ENCODE results near the gene TMPRSS4. TPM values are rescaled to one million over a fixed set of nuclear protein-coding genes. Genes with fewer than 3 reads are reported as not detected.

TMPRSS4 gene
- total RNA-seq, 3 donors from 2014 or later (not counting 1 experiment from before 2014, with no cell fraction given): not detected

- Mint-ChIP-seq H3K27me3 (ENCODE audit: low read depth in 2 of 2) (peaks cover 8 to 20% of the 10 kb centered on the region in 2 donors), H3K4me3 (no peak overlapping the region), H3K4me1 (no peaks in the 10 kb centered on the region), H3K9me3 (no peaks in the 10 kb centered on the region), H3K36me3 (no peaks in the 10 kb centered on the region), H3K27ac (no peak overlapping the region)
- DNase-seq (no peak), ATAC-seq (no peak)
- no peaks in the 10 kb centered on the region for H3K27me3 ChIP-seq (ENCODE audit: control insufficient read depth, insufficient read depth, low read length)
- H3K4me1 ChIP-seq (ENCODE audit: control insufficient read depth, insufficient read depth, low read length): peaks cover 7% of the 10 kb centered on the region
- no peak overlapping the region for H3K27ac ChIP-seq (ENCODE audit: low read length)
- TF ChIP-seq CTCF (IDR thresholded peaks at IDR 0.05): no peak
- H3K36me3 ChIP-seq (ENCODE audit: control insufficient read depth, insufficient read depth, low read length): no peaks in the 10 kb centered on the region
- 90% methylated on average over 9 of the region's 9 CpGs for WGBS (ENCODE audit: insufficient coverage)
- intact Hi-C loops (cut with micrococcal nuclease): loop anchor here (5.0 to 10.0 kb wide), 3 partner anchors 328 to 743 kb away; no protein-coding TSS in a partner anchor
- H3K9me3 ChIP-seq (ENCODE audit: control insufficient read depth, insufficient read depth, low read length): no peaks in the 10 kb centered on the region
- no peak overlapping the region for H3K4me3 ChIP-seq (ENCODE audit: low read length)
These were observed 93.4 kb downstream of the TMPRSS4 start for GRCh38 chr11:118170231-118170630.

- no peak for ATAC-seq
- Histone ChIP-seq H3K9me3 (ENCODE audit: control insufficient read depth, insufficient read depth, low read length) (no peaks in the 10 kb centered on the region), H3K4me1 (ENCODE audit: control insufficient read depth, insufficient read depth, low read length) (peaks cover 7% of the 10 kb centered on the region), H3K36me3 (ENCODE audit: control insufficient read depth, insufficient read depth, low read length) (no peaks in the 10 kb centered on the region), H3K27ac (ENCODE audit: low read length) (no peak overlapping the region), H3K27me3 (ENCODE audit: control insufficient read depth, insufficient read depth, low read length) (no peaks in the 10 kb centered on the region), H3K4me3 (ENCODE audit: low read length) (no peak overlapping the region)
- DNase-seq: no peak
- H3K27ac Mint-ChIP-seq: no peak overlapping the region
- intact Hi-C loops (cut with micrococcal nuclease): loop anchor here (1.0 to 10.0 kb wide), 4 partner anchors 26 to 744 kb away; no protein-coding TSS in a partner anchor
- no peak for TF ChIP-seq CTCF (IDR thresholded peaks at IDR 0.05)
- no peaks in the 10 kb centered on the region for H3K9me3 Mint-ChIP-seq
- H3K4me3 Mint-ChIP-seq: no peak overlapping the region
- WGBS (ENCODE audit: insufficient coverage): 82% methylated on average over 8 of the region's 8 CpGs
- no peaks in the 10 kb centered on the region for H3K36me3 Mint-ChIP-seq
- peaks cover 14 to 20% of the 10 kb centered on the region in 2 donors for H3K27me3 Mint-ChIP-seq (ENCODE audit: low read depth in 2 of 2)
- no peaks in the 10 kb centered on the region for H3K4me1 Mint-ChIP-seq
These were observed 94.0 kb downstream of the TMPRSS4 start for GRCh38 chr11:118170882-118171268.

Other genes with a start within 250 kb of the TMPRSS4 start
- gene FXYD6, start 200.4 kb upstream of the TMPRSS4 start, total RNA-seq: under 1 TPM in 2 of 3 donors, not detected in 1; 0.20 to 0.90 TPM
- gene TMPRSS13, start 147.7 kb upstream of the TMPRSS4 start, total RNA-seq: 1 to 10 TPM; 1.6 to 1.8 (median 1.8) TPM
- 100 to 1,000 TPM; 263 to 286 (median 268) TPM for gene IL10RA, start 90.7 kb upstream of the TMPRSS4 start, total RNA-seq
- under 1 TPM; 0.30 to 0.68 (median 0.33) TPM for gene SMIM35, start 9.9 kb downstream of the TMPRSS4 start, total RNA-seq
- gene SCN4B, start 75.7 kb downstream of the TMPRSS4 start, total RNA-seq: under 1 TPM in 1 of 3 donors, not detected in 2; 0.33 TPM
- gene SCN2B, start 99.6 kb downstream of the TMPRSS4 start, total RNA-seq: not detected
- 10 to 100 TPM in 2 of 3 donors, 1 to 10 TPM in 1; 7.1 to 27.8 (median 12.8) TPM for gene JAML, start 147.9 kb downstream of the TMPRSS4 start, total RNA-seq
- gene MPZL3, start 175.3 kb downstream of the TMPRSS4 start, total RNA-seq: 1 to 10 TPM; 6.3 to 7.5 (median 6.7) TPM
- gene MPZL2, start 187.2 kb downstream of the TMPRSS4 start, total RNA-seq: under 1 TPM in 2 of 3 donors, not detected in 1; 0.49 to 0.58 TPM
- 100 to 1,000 TPM in 2 of 3 donors, 10 to 100 TPM in 1; 31.6 to 322 (median 155) TPM for gene CD3E, start 227.7 kb downstream of the TMPRSS4 start, total RNA-seq

Measured in natural killer cell (primary cell).